K562 (cell line): ENCODE results near the gene ZC3H7B. TPM values are rescaled to one million over a fixed set of nuclear protein-coding genes. Genes with fewer than 3 reads are reported as not detected.

Experiments
- DACH1 ChIP-seq: fragments of 450-650 bp; IDR thresholded peaks from 2 replicates; pipeline ENCODE4 v1.6.1; 2018; ENCODE audit not compliant: partially characterized antibody
- ESRRB ChIP-seq: fragments of 250-450 bp; sonication (Bioruptor Pico); IDR thresholded peaks from 2 replicates; pipeline ENCODE4 v1.5.0; 2020; ENCODE audit warnings: mild to moderate bottlenecking, moderate library complexity, borderline replicate concordance
- FOXA1 ChIP-seq: fragments of 450-650 bp; IDR thresholded peaks from 2 replicates; pipeline ENCODE4 v1.6.1; 2016; ENCODE audit warnings: mild to moderate bottlenecking, borderline replicate concordance
- NFYB ChIP-seq: IDR thresholded peaks from 2 replicates; pipeline ENCODE4 v1.6.1; 2011; ENCODE audit warnings: mild to moderate bottlenecking, moderate library complexity; ENCODE audit not compliant: insufficient read length; ENCODE audit errors: extremely low read depth
- POLR2B ChIP-seq: fragments of 450-650 bp; IDR thresholded peaks from 2 replicates; pipeline ENCODE4 v1.6.1; 2018; ENCODE audit warnings: low read depth; ENCODE audit not compliant: partially characterized antibody
- RBFOX2 ChIP-seq: fragments of 200-400 bp; formaldehyde crosslinking; IDR thresholded peaks from 2 replicates; pipeline ENCODE4 v1.6.1; 2017; ENCODE audit warnings: low read depth, mild to moderate bottlenecking, low read length, moderate library complexity
- ZBTB33 ChIP-seq: sonication (generic); formaldehyde crosslinking; IDR thresholded peaks from 2 replicates; pipeline ENCODE4 v1.8.1; 2023; ENCODE audit warnings: mild to moderate bottlenecking, missing genetic modification reagents
- ZNF174 ChIP-seq: fragments of 250-450 bp; sonication (Bioruptor Pico); IDR thresholded peaks from 2 replicates; pipeline ENCODE4 v1.4.0; 2020; ENCODE audit warnings: mild to moderate bottlenecking
- ZNF217 ChIP-seq: sonication (generic); formaldehyde crosslinking; IDR thresholded peaks from 2 replicates; pipeline ENCODE4 v1.8.0; 2022; ENCODE audit warnings: mild to moderate bottlenecking, missing genetic modification reagents
- ZNF316 ChIP-seq: fragments of 450-650 bp; IDR thresholded peaks from 2 replicates; pipeline ENCODE4 v1.6.1; 2016
- ZNF77 ChIP-seq: fragments of 250-450 bp; sonication (Bioruptor Pico); IDR thresholded peaks from 2 replicates; pipeline ENCODE4 v1.5.0; 2020
- polyA plus RNA-seq, 8 experiments: library from polyadenylated mRNA; depleted of rRNA in 4 of 8; stranded (reverse) in 5 of 8; unstranded in 3 of 8; fragments of >200 nt; fragmentation: Nextera tagmentation in 2 of 8; fragmentation: Illumina TruSeq in 1 of 8; extraction: Ambion mirVana in 2 of 8; extraction: Trizol in 1 of 8; gene quantifications; 2 replicates each; pipeline versions ENCODE4 v1.2.1 to v1.2.3, GENCODE V29; 2011 to 2014; ENCODE audit warnings: inconsistent platforms in 1 of 8, missing spikeins in 1 of 8
- total RNA-seq, 7 experiments: library from RNA; depleted of rRNA in 6 of 7; stranded (reverse); fragments of >200 nt in 6 of 7; fragmentation: Illumina TruSeq in 2 of 7; extraction: Trizol in 2 of 7; gene quantifications; 2 replicates each; pipeline versions ENCODE4 v1.2.1 to v1.2.3, GENCODE V29; 2011 to 2021; ENCODE audit warnings: low replicate concordance in 1 of 7
- TF ChIP-seq, protein P1 (sequence below): fragments of 250-450 bp; sonication (Bioruptor Pico); IDR thresholded peaks from 2 replicates; pipeline ENCODE4 v1.5.0; 2022; ENCODE audit warnings: mild to moderate bottlenecking

The ZC3H7B gene
- total and polyA plus RNA-seq, 9 of the 15 experiments (the other 6 are each of a cell fraction or from before 2014, with no cell fraction given), result 0.07 to 49.8 (median 26.8) TPM

DNA sequence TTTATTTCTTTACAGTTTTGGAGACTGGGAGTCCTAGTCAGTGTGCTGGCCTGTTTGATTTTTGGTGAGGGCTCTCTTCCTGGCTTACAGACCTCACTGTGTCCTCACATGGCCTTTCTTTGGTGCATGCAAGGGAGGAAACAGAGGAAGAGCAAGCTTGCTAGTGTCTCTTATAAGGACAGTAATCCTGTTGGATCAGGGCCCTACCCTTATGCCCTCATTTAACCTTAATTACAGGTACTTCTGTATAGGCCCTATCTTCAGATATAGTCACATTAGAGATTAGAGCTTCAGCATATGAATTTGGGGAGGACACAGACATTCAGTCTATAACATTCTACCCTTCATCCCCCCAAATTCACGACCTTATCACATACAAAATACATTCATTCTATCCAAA, 14.3 kb downstream of the ZC3H7B start (continued):
- TF ChIP-seq RBFOX2, result no peak
- no peak for TF ChIP-seq ZNF217 (CRISPR knock-in tag)
- no peak for TF ChIP-seq DACH1
- no peak for TF ChIP-seq ZNF316
- TF ChIP-seq, protein P1, sequence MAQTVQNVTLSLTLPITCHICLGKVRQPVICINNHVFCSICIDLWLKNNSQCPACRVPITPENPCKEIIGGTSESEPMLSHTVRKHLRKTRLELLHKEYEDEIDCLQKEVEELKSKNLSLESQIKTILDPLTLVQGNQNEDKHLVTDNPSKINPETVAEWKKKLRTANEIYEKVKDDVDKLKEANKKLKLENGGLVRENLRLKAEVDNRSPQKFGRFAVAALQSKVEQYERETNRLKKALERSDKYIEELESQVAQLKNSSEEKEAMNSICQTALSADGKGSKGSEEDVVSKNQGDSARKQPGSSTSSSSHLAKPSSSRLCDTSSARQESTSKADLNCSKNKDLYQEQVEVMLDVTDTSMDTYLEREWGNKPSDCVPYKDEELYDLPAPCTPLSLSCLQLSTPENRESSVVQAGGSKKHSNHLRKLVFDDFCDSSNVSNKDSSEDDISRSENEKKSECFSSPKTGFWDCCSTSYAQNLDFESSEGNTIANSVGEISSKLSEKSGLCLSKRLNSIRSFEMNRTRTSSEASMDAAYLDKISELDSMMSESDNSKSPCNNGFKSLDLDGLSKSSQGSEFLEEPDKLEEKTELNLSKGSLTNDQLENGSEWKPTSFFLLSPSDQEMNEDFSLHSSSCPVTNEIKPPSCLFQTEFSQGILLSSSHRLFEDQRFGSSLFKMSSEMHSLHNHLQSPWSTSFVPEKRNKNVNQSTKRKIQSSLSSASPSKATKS (CRISPR knock-in tag), result no peak
- no peak for TF ChIP-seq POLR2B
- no peak for TF ChIP-seq ZNF77
- TF ChIP-seq NFYB, result no peak
- TF ChIP-seq ZNF174 (CRISPR knock-in tag), result no peak
- TF ChIP-seq ESRRB (CRISPR knock-in tag), result no peak
- TF ChIP-seq FOXA1, result no peak
- TF ChIP-seq ZBTB33, result no peak
